Measurements from ENCODE around the gene LONP2. TPM values are rescaled to one million over a fixed set of nuclear protein-coding genes. Genes with fewer than 3 reads are reported as not detected.
"Not testable (repeated sequence)": the region's sequence is repeated elsewhere in the genome, so short reads cannot be mapped to it uniquely, and the experiment has no call there.

LONP2 gene
- total RNA-seq, 1 experiment from 2014 or later: 36.8 TPM

- no peak for DNase-seq (ENCODE audit: low spot score)
Measured at GRCh38 chr16:48386559-48387312, 142.6 kb downstream of the LONP2 start.

DNA sequence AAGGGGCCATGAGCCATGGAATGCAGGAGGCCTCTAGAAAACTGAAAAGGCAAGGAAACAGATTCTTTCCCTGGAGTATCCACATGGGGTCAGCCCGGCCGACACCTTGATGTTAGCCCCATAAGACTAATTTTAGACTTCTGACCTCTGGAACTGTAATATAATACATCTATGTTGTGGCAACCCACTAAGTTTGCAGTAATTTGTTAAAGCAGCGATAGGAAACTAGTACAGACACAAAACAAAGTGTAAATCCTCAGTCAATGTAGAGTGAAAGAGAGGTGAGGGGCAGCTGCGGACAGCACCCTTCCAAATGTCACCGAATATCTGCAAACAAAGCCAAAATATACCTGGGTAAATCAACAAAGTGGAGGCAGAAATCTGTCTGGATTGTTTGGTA, 148.3 kb downstream of the LONP2 start:
- no peak for DNase-seq (ENCODE audit: low spot score)

- DNase-seq (ENCODE audit: low spot score): no peak
Measured at GRCh38 chr16:48393485-48394354, 149.6 kb downstream of the LONP2 start.

DNA sequence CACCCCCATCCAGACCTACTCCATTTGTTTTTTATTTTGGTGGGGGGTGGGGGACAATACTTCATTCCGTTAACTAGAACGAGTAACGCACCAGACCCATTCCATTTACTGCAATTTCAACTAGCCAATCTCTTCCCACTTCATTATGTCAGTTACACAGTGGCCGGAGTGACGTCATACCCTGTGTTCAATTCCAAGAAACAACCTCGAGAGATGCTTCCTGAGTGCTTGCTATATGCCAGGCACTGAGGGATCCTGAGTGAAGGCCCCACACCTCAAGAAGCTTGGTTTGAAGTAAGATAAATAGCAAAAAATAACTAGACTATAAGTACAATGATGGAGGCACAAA, 150.2 kb downstream of the LONP2 start:
- DNase-seq (ENCODE audit: low spot score): no peak

DNA sequence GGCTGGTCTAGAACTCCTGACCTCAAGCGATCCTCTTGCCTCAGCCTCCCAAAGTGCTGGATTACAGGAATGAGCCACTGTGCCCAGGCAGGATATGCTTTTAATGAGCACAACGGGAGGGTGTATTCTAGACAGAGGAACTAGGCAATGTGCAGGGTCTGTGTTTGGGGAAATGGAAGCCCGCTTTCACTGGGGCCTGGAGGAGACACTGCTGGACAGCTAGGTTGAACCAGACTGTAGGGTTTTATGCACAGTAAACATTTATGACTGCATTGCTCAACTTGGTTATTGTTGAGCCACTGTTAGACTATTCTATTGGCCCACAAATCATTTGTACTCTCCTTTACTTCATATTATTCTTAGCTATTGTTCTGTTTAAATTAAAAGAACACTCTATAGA, 151.3 kb downstream of the LONP2 start:
- DNase-seq (ENCODE audit: low spot score): no peak

GRCh38 chr16:48402547-48402946, 158.4 kb downstream of the LONP2 start:
- DNase-seq (ENCODE audit: low spot score): not testable (repeated sequence)

DNA sequence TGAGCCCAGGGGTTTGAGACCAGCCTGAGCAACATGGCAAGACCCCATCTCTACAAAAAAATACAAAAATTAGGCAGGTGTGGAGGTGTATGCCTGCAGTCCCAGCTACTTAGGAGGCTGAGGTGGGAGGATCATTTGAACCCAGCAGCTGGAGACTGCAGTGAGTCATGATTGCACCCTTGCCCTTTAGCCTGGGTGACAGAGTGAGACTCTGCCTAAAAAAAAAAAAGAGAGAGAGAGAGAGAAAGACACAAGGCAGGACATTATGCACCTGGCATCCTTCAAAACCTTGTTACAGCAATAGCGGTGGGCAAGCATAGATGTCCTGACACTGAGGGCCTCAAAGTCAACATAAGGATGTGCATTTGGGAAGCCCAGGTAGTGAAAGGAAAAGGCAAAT, 161.1 kb downstream of the LONP2 start:
- DNase-seq (ENCODE audit: low spot score): no peak

- DNase-seq (ENCODE audit: low spot score): no peak
Measured at GRCh38 chr16:48405907-48406306, 161.8 kb downstream of the LONP2 start.

Other genes with a start within 250 kb of the LONP2 start
- gene ABCC12, start 88.3 kb upstream of the LONP2 start, total RNA-seq (2014; rRNA removed; shearing (Covaris generic)): not detected in 2 replicates
- gene ABCC11, start 3.2 kb downstream of the LONP2 start, total RNA-seq (2014; rRNA removed; shearing (Covaris generic)): 0.02 TPM in 1 of 2 replicates, not detected in the other
- 38.3 and 41.1 TPM in 2 replicates for gene SIAH1, start 141.1 kb downstream of the LONP2 start, total RNA-seq (2014; rRNA removed; shearing (Covaris generic))

Measured in H4 (cell line).